DOHH2 (cell line): ENCODE data around the gene RIMS3.

Source experiments
- H3F3A ChIP-seq: fragments of 200-600 bp; sonication (generic), shearing (Covaris generic); 2 replicates; pipeline ENCODE4 v1.6.0; 2016; ENCODE audit warnings: antibody characterized with exemption, mild to moderate bottlenecking; ENCODE audit not compliant: control insufficient read depth, insufficient read depth
- H3K27ac ChIP-seq: fragments of 200-600 bp; sonication (generic); 2 replicates; pipeline ENCODE4 v1.5.1; 2014; ENCODE audit warnings: low read depth, mild to moderate bottlenecking, low read length, moderate library complexity
- H3K27me3 ChIP-seq: fragments of 200-600 bp; sonication (generic); 2 replicates; pipeline ENCODE4 v1.6.1; 2014; ENCODE audit warnings: mild to moderate bottlenecking, low read length, mixed read lengths; ENCODE audit not compliant: control insufficient read depth
- H3K36me3 ChIP-seq: fragments of 200-600 bp; sonication (generic); 2 replicates; pipeline ENCODE4 v1.6.1; 2014; ENCODE audit warnings: mild to moderate bottlenecking, low read length, moderate library complexity, mixed read lengths; ENCODE audit not compliant: control insufficient read depth
- H3K4me1 ChIP-seq: fragments of 200-600 bp; sonication (generic); 2 replicates; pipeline ENCODE4 v1.6.1; 2014; ENCODE audit warnings: mild to moderate bottlenecking, low read length, mixed read lengths; ENCODE audit not compliant: control insufficient read depth
- H3K4me2 ChIP-seq: fragments of 200-600 bp; sonication (generic); 2 replicates; pipeline ENCODE4 v1.6.0; 2014; ENCODE audit warnings: mild to moderate bottlenecking, low read length, moderate library complexity
- H3K4me3 ChIP-seq: fragments of 200-600 bp; sonication (generic); 2 replicates; pipeline ENCODE4 v1.5.1; 2014; ENCODE audit warnings: mild to moderate bottlenecking, low read length, mixed read lengths
- H3K79me2 ChIP-seq: fragments of 200-600 bp; sonication (generic); 2 replicates; pipeline ENCODE4 v1.6.1; 2014; ENCODE audit warnings: mild to moderate bottlenecking, low read length, mixed read lengths; ENCODE audit not compliant: control insufficient read depth
- H3K9me2 ChIP-seq: fragments of 200-600 bp; sonication (generic); replicated peaks from 2 replicates; pipeline ENCODE4 v1.6.1; 2014; ENCODE audit warnings: mild to moderate bottlenecking, low read length, mixed read lengths; ENCODE audit not compliant: control insufficient read depth
- H3K9me3 ChIP-seq: fragments of 200-600 bp; sonication (generic); 2 replicates; pipeline ENCODE4 v1.6.1; 2014; ENCODE audit warnings: antibody characterized with exemption, low read length, mixed read lengths; ENCODE audit not compliant: control insufficient read depth, insufficient read depth
- H4K20me1 ChIP-seq: fragments of 200-600 bp; sonication (generic); 2 replicates; pipeline ENCODE4 v1.6.0; 2014; ENCODE audit warnings: low read depth, mild to moderate bottlenecking, antibody characterized with exemption, low read length, moderate library complexity; ENCODE audit not compliant: control insufficient read depth, insufficient read depth
- EZH2phosphoT487 ChIP-seq: fragments of 200-600 bp; sonication (generic); IDR thresholded peaks from 2 replicates; pipeline ENCODE4 v1.6.1; 2017; ENCODE audit warnings: borderline replicate concordance, mild to moderate bottlenecking, antibody characterized with exemption, low read length, moderate library complexity, mixed read lengths
- TF ChIP-seq, protein P1 (sequence below): fragments of 200-600 bp; sonication (generic); IDR thresholded peaks from one replicate; pipeline ENCODE4 v1.5.1; 2014; ENCODE audit warnings: antibody characterized with exemption, mild to moderate bottlenecking, low read depth, low read length; ENCODE audit not compliant: poor library complexity, severe bottlenecking

RIMS3 gene

DNA sequence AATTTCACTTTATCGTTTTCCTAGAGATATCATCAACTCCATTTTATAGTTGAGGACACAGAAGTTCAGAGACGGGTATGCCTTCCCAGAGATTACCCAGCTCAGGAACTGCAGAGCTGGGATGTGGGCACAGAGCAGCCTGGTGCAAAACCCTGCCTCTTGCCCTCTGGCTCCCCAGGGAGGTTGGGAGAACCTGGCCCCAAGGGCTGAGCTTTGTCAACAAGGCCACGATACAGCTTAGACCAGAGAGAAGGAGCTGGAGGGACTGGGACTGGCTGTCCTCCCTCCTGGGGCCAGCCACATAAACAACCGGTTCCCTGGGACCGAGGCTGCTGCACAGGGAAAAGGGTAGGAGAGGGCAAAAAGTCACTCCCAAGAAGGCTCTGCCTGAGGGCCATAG, 3.8 kb downstream of the RIMS3 start:
- H3K4me2 ChIP-seq = no peak overlapping the region
- H3K4me1 ChIP-seq = peaks cover 33% of the 10 kb centered on the region
- no peaks in the 10 kb centered on the region for H3K27me3 ChIP-seq
- TF ChIP-seq, protein P1, sequence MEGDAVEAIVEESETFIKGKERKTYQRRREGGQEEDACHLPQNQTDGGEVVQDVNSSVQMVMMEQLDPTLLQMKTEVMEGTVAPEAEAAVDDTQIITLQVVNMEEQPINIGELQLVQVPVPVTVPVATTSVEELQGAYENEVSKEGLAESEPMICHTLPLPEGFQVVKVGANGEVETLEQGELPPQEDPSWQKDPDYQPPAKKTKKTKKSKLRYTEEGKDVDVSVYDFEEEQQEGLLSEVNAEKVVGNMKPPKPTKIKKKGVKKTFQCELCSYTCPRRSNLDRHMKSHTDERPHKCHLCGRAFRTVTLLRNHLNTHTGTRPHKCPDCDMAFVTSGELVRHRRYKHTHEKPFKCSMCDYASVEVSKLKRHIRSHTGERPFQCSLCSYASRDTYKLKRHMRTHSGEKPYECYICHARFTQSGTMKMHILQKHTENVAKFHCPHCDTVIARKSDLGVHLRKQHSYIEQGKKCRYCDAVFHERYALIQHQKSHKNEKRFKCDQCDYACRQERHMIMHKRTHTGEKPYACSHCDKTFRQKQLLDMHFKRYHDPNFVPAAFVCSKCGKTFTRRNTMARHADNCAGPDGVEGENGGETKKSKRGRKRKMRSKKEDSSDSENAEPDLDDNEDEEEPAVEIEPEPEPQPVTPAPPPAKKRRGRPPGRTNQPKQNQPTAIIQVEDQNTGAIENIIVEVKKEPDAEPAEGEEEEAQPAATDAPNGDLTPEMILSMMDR = no peak
- TF ChIP-seq EZH2phosphoT487 = no peak
- H3K27ac ChIP-seq = no peak overlapping the region
- no peaks in the 10 kb centered on the region for H3F3A ChIP-seq
- no peaks in the 10 kb centered on the region for H3K9me3 ChIP-seq
- no peaks in the 10 kb centered on the region for H4K20me1 ChIP-seq
- H3K9me2 ChIP-seq = no peaks in the 10 kb centered on the region
- no peak overlapping the region for H3K4me3 ChIP-seq
- H3K79me2 ChIP-seq = no peaks in the 10 kb centered on the region
- no peaks in the 10 kb centered on the region for H3K36me3 ChIP-seq

DNA sequence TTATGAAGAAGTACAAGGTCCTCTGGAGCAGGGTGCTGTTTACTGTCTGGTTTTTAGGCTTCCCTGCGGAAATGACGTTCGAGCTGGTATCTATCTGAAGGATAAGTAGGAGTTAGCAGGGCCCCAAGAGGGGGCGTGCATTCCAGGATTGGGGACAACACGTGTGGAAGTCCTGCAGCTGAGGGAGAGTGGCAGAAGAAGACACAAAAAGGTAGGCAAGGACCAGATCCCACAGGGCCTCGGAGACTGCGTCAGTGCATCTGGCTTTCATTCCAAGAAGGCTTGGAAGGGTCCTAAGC, 5.9 kb downstream of the RIMS3 start:
- Histone ChIP-seq H3F3A (no peaks in the 10 kb centered on the region), H3K79me2 (no peaks in the 10 kb centered on the region), H3K4me2 (no peak overlapping the region), H3K27me3 (no peaks in the 10 kb centered on the region), H3K4me1 (peaks cover 22% of the 10 kb centered on the region), H3K27ac (no peak overlapping the region), H3K9me3 (no peaks in the 10 kb centered on the region), H3K36me3 (no peaks in the 10 kb centered on the region), H4K20me1 (no peaks in the 10 kb centered on the region), H3K9me2 (no peaks in the 10 kb centered on the region), H3K4me3 (no peak overlapping the region)
- no peak for TF ChIP-seq EZH2phosphoT487
- TF ChIP-seq, protein P1 = no peak

DNA sequence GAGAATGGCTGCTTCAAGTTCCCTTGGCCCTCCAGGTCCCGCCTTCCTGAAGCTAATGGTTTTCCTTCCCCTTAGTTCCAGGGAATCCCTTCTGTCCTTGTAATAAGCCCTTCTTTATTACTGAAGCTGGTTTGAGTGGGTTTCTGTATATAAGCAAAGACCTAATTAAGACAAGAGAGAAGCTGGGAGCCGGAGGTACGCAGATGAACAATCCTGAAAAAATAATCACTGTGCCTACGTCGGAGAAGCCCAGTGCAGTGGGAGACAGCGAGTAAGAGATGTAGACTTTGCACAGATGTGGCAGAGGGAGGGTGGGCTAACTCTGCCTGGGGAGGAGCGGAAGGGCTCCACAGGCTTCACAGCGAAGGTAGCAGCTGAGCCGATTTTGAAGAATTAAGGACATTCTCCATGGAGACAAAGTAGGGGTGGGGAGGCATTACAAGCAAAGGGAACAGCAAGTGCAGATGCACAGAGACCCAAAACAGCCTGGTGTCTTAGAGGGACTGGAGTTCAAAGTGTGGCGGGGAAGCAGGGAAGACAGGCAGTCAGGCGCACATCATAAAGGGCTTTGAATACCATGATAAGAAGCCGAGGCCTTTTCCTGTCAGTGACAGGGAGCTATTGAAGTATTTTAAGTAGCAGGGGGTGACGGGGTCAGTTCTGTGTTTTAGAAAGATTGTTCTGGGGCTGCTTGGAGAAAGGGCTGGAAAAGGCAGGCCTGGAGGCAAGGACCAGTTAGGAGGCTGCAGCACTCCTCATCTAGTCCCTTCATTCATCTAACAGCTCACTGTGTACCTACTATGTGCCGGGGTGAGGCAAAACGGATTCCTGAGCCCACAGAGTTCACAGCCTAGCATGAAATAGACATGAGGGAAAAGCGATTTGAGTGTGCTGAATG, 6.5 kb downstream of the RIMS3 start:
- TF ChIP-seq, protein P1 = no peak
- no peak for TF ChIP-seq EZH2phosphoT487
- Histone ChIP-seq H4K20me1 (no peaks in the 10 kb centered on the region), H3K79me2 (no peaks in the 10 kb centered on the region), H3K36me3 (no peaks in the 10 kb centered on the region), H3K4me3 (no peak overlapping the region), H3K9me2 (no peaks in the 10 kb centered on the region), H3K27me3 (no peaks in the 10 kb centered on the region), H3K27ac (no peak overlapping the region), H3F3A (no peaks in the 10 kb centered on the region), H3K4me1 (peaks cover 16% of the 10 kb centered on the region), H3K4me2 (no peak overlapping the region), H3K9me3 (no peaks in the 10 kb centered on the region)
